K562 (cell line): ENCODE data around the gene LRRC8E. TPM values are rescaled to one million over a fixed set of nuclear protein-coding genes. Genes with fewer than 3 reads are reported as not detected.

Source experiments
- ELF4 ChIP-seq: fragments of 450-650 bp; formaldehyde crosslinking; IDR thresholded peaks from 2 replicates; pipeline ENCODE4 v1.4.0; 2022; ENCODE audit warnings: missing genetic modification characterization
- L3MBTL2 ChIP-seq: fragments of 450-650 bp; IDR thresholded peaks from 2 replicates; pipeline ENCODE4 v1.6.1; 2016; ENCODE audit warnings: mild to moderate bottlenecking, moderate library complexity
- MCM2 ChIP-seq: fragments of 450-650 bp; IDR thresholded peaks from 2 replicates; pipeline ENCODE4 v1.6.1; 2017; ENCODE audit warnings: low read depth, mild to moderate bottlenecking
- SIRT6 ChIP-seq: IDR thresholded peaks from one replicate; pipeline ENCODE4 v1.6.1; 2012; ENCODE audit warnings: low read depth, mild to moderate bottlenecking, control low read depth, inconsistent platforms, low read length, moderate library complexity
- SREBF1 ChIP-seq: fragments of 150-350 bp; IDR thresholded peaks from 2 replicates; pipeline ENCODE4 v1.6.1; 2014; ENCODE audit warnings: antibody characterized with exemption, low read depth, low read length, borderline replicate concordance
- TAL1 ChIP-seq: fragments of 450-650 bp; IDR thresholded peaks from 2 replicates; pipeline ENCODE4 v1.6.1; 2016; ENCODE audit warnings: mild to moderate bottlenecking
- polyA plus RNA-seq, 8 experiments: library from polyadenylated mRNA; depleted of rRNA in 4 of 8; stranded (reverse) in 5 of 8; unstranded in 3 of 8; fragments of >200 nt; fragmentation: Nextera tagmentation in 2 of 8; fragmentation: Illumina TruSeq in 1 of 8; extraction: Ambion mirVana in 2 of 8; extraction: Trizol in 1 of 8; gene quantifications; 2 replicates each; pipeline versions ENCODE4 v1.2.1 to v1.2.3, GENCODE V29; 2011 to 2014; ENCODE audit warnings: inconsistent platforms in 1 of 8, missing spikeins in 1 of 8
- total RNA-seq, 7 experiments: library from RNA; depleted of rRNA in 6 of 7; stranded (reverse); fragments of >200 nt in 6 of 7; fragmentation: Illumina TruSeq in 2 of 7; extraction: Trizol in 2 of 7; gene quantifications; 2 replicates each; pipeline versions ENCODE4 v1.2.1 to v1.2.3, GENCODE V29; 2011 to 2021; ENCODE audit warnings: low replicate concordance in 1 of 7
- TF ChIP-seq, protein P1 (sequence below), 2 experiments: fragments of 450-650 bp; formaldehyde crosslinking in 1 of 2; IDR thresholded peaks; 2 replicates each; pipeline versions ENCODE4 v1.4.0 to v1.6.1; 2014 to 2020; ENCODE audit warnings: mild to moderate bottlenecking in 2 of 2, borderline replicate concordance in 1 of 2, low read depth in 1 of 2
- TF ChIP-seq, protein P2 (sequence below): fragments of 450-650 bp; formaldehyde crosslinking; IDR thresholded peaks from 2 replicates; pipeline ENCODE4 v1.4.0; 2022; ENCODE audit warnings: missing genetic modification characterization
- TF ChIP-seq, protein P3 (sequence below): fragments of 450-650 bp; IDR thresholded peaks from 2 replicates; pipeline ENCODE4 v1.7.0; 2016; ENCODE audit warnings: borderline replicate concordance
- TF ChIP-seq, protein P4 (sequence below): sonication (generic); formaldehyde crosslinking; IDR thresholded peaks from 2 replicates; pipeline ENCODE4 v1.8.0; 2022; ENCODE audit warnings: mild to moderate bottlenecking, missing genetic modification reagents

LRRC8E gene
- total and polyA plus RNA-seq, 9 of the 15 experiments (the other 6 are each of a cell fraction or from before 2014, with no cell fraction given): 0.08 to 5.7 (median 3.5) TPM; not detected in 1

DNA sequence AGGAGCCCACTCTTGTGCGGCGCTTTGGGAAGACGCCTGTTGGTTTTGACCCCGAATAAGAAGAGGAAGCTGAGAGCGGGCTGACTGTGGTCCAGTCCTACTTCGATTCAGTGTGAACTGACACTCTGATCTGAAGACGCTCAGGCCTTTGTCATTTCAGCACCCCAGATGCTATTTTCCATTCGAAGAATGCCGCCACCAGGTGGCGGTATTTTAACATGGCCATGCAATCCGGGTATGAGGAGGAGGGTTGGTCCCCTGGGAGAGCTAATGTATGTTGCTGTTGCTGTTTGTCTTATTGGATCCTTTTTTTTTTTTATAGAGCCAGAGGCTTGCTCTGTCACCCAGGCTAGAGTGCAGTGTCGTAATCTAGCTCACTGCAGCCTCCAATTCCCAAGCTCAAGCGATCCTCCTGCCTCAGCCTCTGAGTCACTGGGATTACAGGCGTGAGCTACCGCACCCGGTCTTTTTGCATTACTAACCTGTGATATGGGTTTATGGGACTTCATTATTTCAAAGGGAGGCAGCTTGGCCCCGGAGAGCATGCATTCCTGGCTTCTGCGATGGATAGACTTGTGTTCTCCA is 56.0 kb downstream of the LRRC8E start (continued):
- TF ChIP-seq, protein P1, sequence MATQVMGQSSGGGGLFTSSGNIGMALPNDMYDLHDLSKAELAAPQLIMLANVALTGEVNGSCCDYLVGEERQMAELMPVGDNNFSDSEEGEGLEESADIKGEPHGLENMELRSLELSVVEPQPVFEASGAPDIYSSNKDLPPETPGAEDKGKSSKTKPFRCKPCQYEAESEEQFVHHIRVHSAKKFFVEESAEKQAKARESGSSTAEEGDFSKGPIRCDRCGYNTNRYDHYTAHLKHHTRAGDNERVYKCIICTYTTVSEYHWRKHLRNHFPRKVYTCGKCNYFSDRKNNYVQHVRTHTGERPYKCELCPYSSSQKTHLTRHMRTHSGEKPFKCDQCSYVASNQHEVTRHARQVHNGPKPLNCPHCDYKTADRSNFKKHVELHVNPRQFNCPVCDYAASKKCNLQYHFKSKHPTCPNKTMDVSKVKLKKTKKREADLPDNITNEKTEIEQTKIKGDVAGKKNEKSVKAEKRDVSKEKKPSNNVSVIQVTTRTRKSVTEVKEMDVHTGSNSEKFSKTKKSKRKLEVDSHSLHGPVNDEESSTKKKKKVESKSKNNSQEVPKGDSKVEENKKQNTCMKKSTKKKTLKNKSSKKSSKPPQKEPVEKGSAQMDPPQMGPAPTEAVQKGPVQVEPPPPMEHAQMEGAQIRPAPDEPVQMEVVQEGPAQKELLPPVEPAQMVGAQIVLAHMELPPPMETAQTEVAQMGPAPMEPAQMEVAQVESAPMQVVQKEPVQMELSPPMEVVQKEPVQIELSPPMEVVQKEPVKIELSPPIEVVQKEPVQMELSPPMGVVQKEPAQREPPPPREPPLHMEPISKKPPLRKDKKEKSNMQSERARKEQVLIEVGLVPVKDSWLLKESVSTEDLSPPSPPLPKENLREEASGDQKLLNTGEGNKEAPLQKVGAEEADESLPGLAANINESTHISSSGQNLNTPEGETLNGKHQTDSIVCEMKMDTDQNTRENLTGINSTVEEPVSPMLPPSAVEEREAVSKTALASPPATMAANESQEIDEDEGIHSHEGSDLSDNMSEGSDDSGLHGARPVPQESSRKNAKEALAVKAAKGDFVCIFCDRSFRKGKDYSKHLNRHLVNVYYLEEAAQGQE (IDR thresholded peaks at IDR 0.05; ENCODE audit: borderline replicate concordance): peak; percentile 82
- TF ChIP-seq, protein P1 (CRISPR knock-in tag; IDR thresholded peaks at IDR 0.05; ENCODE audit: low read depth): peak; percentile 82; the same call in 1 of the 2 replicates
- no peak for TF ChIP-seq SREBF1
- peak; percentile 77; the same call in 1 of the 2 replicates for TF ChIP-seq L3MBTL2
- TF ChIP-seq, protein P2, sequence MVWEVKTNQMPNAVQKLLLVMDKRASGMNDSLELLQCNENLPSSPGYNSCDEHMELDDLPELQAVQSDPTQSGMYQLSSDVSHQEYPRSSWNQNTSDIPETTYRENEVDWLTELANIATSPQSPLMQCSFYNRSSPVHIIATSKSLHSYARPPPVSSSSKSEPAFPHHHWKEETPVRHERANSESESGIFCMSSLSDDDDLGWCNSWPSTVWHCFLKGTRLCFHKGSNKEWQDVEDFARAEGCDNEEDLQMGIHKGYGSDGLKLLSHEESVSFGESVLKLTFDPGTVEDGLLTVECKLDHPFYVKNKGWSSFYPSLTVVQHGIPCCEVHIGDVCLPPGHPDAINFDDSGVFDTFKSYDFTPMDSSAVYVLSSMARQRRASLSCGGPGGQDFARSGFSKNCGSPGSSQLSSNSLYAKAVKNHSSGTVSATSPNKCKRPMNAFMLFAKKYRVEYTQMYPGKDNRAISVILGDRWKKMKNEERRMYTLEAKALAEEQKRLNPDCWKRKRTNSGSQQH: no peak
- TF ChIP-seq, protein P3, sequence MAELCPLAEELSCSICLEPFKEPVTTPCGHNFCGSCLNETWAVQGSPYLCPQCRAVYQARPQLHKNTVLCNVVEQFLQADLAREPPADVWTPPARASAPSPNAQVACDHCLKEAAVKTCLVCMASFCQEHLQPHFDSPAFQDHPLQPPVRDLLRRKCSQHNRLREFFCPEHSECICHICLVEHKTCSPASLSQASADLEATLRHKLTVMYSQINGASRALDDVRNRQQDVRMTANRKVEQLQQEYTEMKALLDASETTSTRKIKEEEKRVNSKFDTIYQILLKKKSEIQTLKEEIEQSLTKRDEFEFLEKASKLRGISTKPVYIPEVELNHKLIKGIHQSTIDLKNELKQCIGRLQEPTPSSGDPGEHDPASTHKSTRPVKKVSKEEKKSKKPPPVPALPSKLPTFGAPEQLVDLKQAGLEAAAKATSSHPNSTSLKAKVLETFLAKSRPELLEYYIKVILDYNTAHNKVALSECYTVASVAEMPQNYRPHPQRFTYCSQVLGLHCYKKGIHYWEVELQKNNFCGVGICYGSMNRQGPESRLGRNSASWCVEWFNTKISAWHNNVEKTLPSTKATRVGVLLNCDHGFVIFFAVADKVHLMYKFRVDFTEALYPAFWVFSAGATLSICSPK: no peak
- TF ChIP-seq MCM2: no peak
- TF ChIP-seq, protein P4, sequence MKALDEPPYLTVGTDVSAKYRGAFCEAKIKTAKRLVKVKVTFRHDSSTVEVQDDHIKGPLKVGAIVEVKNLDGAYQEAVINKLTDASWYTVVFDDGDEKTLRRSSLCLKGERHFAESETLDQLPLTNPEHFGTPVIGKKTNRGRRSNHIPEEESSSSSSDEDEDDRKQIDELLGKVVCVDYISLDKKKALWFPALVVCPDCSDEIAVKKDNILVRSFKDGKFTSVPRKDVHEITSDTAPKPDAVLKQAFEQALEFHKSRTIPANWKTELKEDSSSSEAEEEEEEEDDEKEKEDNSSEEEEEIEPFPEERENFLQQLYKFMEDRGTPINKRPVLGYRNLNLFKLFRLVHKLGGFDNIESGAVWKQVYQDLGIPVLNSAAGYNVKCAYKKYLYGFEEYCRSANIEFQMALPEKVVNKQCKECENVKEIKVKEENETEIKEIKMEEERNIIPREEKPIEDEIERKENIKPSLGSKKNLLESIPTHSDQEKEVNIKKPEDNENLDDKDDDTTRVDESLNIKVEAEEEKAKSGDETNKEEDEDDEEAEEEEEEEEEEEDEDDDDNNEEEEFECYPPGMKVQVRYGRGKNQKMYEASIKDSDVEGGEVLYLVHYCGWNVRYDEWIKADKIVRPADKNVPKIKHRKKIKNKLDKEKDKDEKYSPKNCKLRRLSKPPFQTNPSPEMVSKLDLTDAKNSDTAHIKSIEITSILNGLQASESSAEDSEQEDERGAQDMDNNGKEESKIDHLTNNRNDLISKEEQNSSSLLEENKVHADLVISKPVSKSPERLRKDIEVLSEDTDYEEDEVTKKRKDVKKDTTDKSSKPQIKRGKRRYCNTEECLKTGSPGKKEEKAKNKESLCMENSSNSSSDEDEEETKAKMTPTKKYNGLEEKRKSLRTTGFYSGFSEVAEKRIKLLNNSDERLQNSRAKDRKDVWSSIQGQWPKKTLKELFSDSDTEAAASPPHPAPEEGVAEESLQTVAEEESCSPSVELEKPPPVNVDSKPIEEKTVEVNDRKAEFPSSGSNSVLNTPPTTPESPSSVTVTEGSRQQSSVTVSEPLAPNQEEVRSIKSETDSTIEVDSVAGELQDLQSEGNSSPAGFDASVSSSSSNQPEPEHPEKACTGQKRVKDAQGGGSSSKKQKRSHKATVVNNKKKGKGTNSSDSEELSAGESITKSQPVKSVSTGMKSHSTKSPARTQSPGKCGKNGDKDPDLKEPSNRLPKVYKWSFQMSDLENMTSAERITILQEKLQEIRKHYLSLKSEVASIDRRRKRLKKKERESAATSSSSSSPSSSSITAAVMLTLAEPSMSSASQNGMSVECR (CRISPR knock-in tag): peak; percentile 65
- no peak for TF ChIP-seq TAL1
- TF ChIP-seq ELF4 (CRISPR knock-in tag): no peak
- TF ChIP-seq SIRT6: no peak
